Measurements from ENCODE around the gene LRRC14B. TPM values are rescaled to one million over a fixed set of nuclear protein-coding genes. Genes with fewer than 3 reads are reported as not detected.
"Not testable (repeated sequence)": the region's sequence is repeated elsewhere in the genome, so short reads cannot be mapped to it uniquely, and the experiment has no call there.

Gene LRRC14B
- total and polyA plus RNA-seq, 2 of the 13 experiments (the other 11 are each of a cell fraction or from before 2014, with no cell fraction given), result not detected

- no peaks in the 10 kb centered on the region for H3K9me3 ChIP-seq (ENCODE audit: low read length)
- BruUV-seq (replicated peaks), result no TSS peak
- WGBS (ENCODE audit: low lambda C conversion rate), result 98% methylated on average over 13 of the region's 13 CpGs
- H3K27me3 ChIP-seq (ENCODE audit: control insufficient read depth in 1 of 2, insufficient read depth in 2 of 2, low read length in 2 of 2), result no peaks in the 10 kb centered on the region
- ATAC-seq, result no peak
- TF ChIP-seq RERE (CRISPR knock-in tag; IDR thresholded peaks at IDR 0.05; ENCODE audit: low read depth), result no peak
- DNase-seq (ENCODE audit: low spot score), result no peak
- FAIRE-seq, result no peak
- H3K27ac ChIP-seq (ENCODE audit: extremely low read length, insufficient read depth, low read length), result no peak overlapping the region
- no peak overlapping the region for H3K9ac ChIP-seq (ENCODE audit: insufficient read depth, low read depth, low read length)
- H3K4me1 ChIP-seq (ENCODE audit: insufficient read depth, low read length), result no peaks in the 10 kb centered on the region
- no peaks in the 10 kb centered on the region for H4K20me1 ChIP-seq (ENCODE audit: insufficient read depth, low read length)
- ChIA-PET CTCF (ENCODE audit: low intra/inter-chr PET ratio, low total read pairs) (no interaction called here), POLR2A (no interaction called here)
- H3K4me2 ChIP-seq (ENCODE audit: low read depth, low read length), result no peak overlapping the region
- peaks cover 14 to 68% of the 10 kb centered on the region in 2 experiments; a peak in 4 of 5 replicates for H3K36me3 ChIP-seq (replicated peaks in 1 of 2; ENCODE audit: control insufficient read depth in 1 of 2, insufficient read depth in 2 of 2, low read length in 2 of 2)
- intact Hi-C loops (cut with micrococcal nuclease; ENCODE audit: unreplicated experiment), result no loop called here
- no peaks in the 10 kb centered on the region for H3K79me2 ChIP-seq (ENCODE audit: insufficient read depth, low read length)
- H2AFZ ChIP-seq (ENCODE audit: low read length), result no peak overlapping the region
- no peak overlapping the region for H3K4me3 ChIP-seq (replicated peaks in 1 of 3; ENCODE audit: insufficient read depth in 1 of 3, low read depth in 2 of 3, low read length in 3 of 3)
- in situ Hi-C loops (cut with HindIII; ENCODE audit: extremely low pct_ligation_motif_present, low pct_unique_long_range_greater_than_20kb), result no loop called here
These were observed 40.4 kb downstream of the LRRC14B start for GRCh38 chr5:231661-232060.

DNA sequence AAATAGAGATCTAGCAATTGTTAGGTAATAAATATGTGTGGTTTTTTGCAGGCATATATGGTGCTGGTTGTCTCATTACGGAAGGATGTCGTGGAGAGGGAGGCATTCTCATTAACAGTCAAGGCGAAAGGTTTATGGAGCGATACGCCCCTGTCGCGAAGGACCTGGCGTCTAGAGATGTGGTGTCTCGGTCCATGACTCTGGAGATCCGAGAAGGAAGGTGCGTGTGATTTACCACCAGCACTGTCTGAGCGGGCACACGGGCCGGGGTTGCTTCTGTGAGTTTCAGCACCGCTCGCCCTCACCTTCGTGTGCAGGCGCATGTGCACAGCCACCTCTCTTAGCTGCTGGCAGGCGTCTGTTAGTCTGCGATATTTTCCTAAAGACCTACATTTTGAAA is 42.1 kb downstream of the LRRC14B start:
- intact Hi-C loops (cut with micrococcal nuclease; ENCODE audit: unreplicated experiment); CTCF ChIA-PET (ENCODE audit: low intra/inter-chr PET ratio, low total read pairs); BruUV-seq (replicated peaks): not testable (repeated sequence)

More for the DNA sequence above, 42.1 kb downstream of the LRRC14B start:
- H3K9me3 ChIP-seq (ENCODE audit: low read length); H4K20me1 ChIP-seq (ENCODE audit: insufficient read depth, low read length); H3K4me2 ChIP-seq (ENCODE audit: low read depth, low read length); ATAC-seq; H3K27ac ChIP-seq (ENCODE audit: extremely low read length, insufficient read depth, low read length); POLR2A ChIA-PET; in situ Hi-C loops (cut with HindIII; ENCODE audit: extremely low pct_ligation_motif_present, low pct_unique_long_range_greater_than_20kb); H2AFZ ChIP-seq (ENCODE audit: low read length); H3K9ac ChIP-seq (ENCODE audit: insufficient read depth, low read depth, low read length); H3K79me2 ChIP-seq (ENCODE audit: insufficient read depth, low read length); H3K4me3 ChIP-seq (replicated peaks in 1 of 3; ENCODE audit: insufficient read depth in 1 of 3, low read depth in 2 of 3, low read length in 3 of 3); DNase-seq (ENCODE audit: low spot score); H3K4me1 ChIP-seq (ENCODE audit: insufficient read depth, low read length); FAIRE-seq; H3K27me3 ChIP-seq (ENCODE audit: control insufficient read depth in 1 of 2, insufficient read depth in 2 of 2, low read length in 2 of 2): not testable (repeated sequence)
- 95% methylated on average over 11 of the region's 20 CpGs for WGBS (ENCODE audit: low lambda C conversion rate)
- H3K36me3 ChIP-seq (replicated peaks in 1 of 2; ENCODE audit: control insufficient read depth in 1 of 2, insufficient read depth in 2 of 2, low read length in 2 of 2), result peaks cover 10 to 58% of the 10 kb centered on the region in 2 experiments; a peak in 4 of 5 replicates
